ENCODE measurements around the gene SGCD.

GRCh38 chr5:156456857-156457256 is 129.9 kb downstream of the SGCD start:
- no peak for TF ChIP-seq POLR2A (IDR thresholded peaks at IDR 0.05)
- TF ChIP-seq CTCF (IDR thresholded peaks at IDR 0.05), result no peak

Measured in transverse colon (tissue), 3 donors.